ENCODE data around the gene HARS1.
"Not testable (repeated sequence)": the region's sequence is repeated elsewhere in the genome, so short reads cannot be mapped to it uniquely, and the experiment has no call there.

Gene HARS1, protein sequence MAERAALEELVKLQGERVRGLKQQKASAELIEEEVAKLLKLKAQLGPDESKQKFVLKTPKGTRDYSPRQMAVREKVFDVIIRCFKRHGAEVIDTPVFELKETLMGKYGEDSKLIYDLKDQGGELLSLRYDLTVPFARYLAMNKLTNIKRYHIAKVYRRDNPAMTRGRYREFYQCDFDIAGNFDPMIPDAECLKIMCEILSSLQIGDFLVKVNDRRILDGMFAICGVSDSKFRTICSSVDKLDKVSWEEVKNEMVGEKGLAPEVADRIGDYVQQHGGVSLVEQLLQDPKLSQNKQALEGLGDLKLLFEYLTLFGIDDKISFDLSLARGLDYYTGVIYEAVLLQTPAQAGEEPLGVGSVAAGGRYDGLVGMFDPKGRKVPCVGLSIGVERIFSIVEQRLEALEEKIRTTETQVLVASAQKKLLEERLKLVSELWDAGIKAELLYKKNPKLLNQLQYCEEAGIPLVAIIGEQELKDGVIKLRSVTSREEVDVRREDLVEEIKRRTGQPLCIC

DNA sequence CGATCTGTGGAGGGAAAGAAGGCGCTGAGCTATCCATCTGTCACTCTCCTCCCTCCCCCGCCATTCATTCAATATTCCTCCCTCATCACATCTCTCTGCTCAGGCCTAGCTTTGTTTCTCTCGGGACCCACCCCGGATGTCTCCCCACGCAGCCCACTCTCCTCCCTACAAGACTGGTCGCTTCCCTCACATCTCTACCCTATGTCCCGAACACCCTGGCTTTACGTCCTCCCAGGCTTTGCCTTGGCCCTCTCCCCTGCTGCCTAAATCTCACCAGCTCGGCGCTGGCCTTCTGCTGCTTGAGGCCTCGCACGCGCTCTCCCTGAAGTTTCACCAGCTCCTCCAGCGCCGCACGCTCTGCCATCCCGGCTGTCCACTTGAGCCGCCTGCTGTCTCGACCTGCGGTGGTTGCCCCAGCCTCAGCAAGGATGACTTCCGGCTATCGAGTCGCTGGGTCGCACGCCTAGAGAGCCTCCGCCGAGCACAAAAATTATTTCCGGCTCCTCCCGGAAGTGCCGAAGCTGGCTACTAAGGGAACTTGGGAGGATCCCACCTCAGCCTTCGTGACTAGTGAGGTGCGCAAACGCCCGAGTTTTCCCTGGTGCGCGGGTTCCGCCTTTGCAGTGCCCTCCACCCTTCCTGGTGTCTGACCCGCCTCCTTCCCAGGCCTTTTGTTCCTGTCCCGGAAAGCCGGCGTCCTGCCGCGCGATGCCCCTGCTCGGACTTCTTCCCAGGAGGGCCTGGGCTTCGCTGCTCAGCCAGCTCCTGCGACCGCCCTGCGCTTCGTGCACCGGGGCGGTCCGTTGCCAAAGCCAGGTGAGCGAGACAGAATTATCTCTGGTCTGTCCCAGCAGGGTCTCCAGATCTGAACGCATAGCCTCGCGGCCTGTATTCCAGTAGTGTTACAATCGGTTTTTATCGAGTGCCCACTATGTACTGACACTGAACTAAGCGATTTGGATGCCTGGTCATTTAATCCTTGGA lies at the start of gene HARS1, which contains the start of gene HARS2:
TSS of gene HARS1 (minus strand) at position 430 of the 984 bp plus-strand sequence. CDS start at position 364, 66 bp downstream.
TSS of gene HARS2 (plus strand) at position 515 of the 984 bp plus-strand sequence. CDS start at position 709, 194 bp downstream.
- TF ChIP-seq, protein P1, sequence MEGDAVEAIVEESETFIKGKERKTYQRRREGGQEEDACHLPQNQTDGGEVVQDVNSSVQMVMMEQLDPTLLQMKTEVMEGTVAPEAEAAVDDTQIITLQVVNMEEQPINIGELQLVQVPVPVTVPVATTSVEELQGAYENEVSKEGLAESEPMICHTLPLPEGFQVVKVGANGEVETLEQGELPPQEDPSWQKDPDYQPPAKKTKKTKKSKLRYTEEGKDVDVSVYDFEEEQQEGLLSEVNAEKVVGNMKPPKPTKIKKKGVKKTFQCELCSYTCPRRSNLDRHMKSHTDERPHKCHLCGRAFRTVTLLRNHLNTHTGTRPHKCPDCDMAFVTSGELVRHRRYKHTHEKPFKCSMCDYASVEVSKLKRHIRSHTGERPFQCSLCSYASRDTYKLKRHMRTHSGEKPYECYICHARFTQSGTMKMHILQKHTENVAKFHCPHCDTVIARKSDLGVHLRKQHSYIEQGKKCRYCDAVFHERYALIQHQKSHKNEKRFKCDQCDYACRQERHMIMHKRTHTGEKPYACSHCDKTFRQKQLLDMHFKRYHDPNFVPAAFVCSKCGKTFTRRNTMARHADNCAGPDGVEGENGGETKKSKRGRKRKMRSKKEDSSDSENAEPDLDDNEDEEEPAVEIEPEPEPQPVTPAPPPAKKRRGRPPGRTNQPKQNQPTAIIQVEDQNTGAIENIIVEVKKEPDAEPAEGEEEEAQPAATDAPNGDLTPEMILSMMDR (IDR thresholded peaks at IDR 0.05; ENCODE audit: control insufficient read depth, extremely low read depth, insufficient read depth) = no peak
- H3K4me3 ChIP-seq (ENCODE audit: low read depth, low read length) = peak within 1 kb of the TSS; percentile 98
- peak; percentile 94 for DNase-seq (ENCODE audit: low read depth)

DNA sequence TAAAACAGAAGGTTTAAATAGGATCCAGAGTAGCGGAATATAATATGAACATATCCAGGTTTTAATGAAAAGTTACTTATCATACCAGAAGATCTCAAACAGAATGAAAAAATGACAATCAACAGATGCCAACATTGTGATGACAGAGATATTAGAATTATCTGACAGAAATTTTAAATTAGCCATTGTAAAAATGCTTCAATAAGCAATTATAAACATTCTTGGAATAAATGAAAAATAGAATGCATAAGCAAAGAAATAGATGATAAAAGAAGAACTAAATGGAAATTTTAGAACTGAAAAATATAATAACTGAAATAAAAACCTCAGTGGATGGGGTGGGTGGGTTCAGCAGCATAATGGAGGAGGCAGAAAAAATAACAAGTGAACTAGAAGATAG lies 46.3 kb upstream of the HARS1 start:
- TF ChIP-seq, protein P1 (IDR thresholded peaks at IDR 0.05; ENCODE audit: control insufficient read depth, extremely low read depth, insufficient read depth) = no peak
- no peak for DNase-seq (ENCODE audit: low read depth)
- H3K4me3 ChIP-seq (ENCODE audit: low read depth, low read length) = no peak overlapping the region

DNA sequence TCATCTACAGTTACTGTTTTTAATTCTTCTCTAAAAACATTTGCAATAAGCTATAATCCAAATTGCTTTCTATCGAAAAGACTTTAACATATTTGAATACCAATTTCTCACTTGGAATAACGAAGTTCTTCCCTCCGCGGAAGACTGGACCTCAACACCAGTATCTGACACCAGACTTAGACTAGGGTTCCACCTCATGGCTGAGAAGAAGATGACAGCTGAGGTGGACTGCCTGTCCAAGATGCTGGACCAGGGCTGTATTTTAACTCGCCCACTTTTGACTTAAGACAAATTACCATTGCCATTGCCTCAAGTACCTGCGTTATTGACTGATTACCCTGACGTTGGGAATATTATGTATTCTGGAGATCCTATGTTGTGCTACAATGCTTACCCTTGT lies 43.2 kb upstream of the HARS1 start:
- DNase-seq (ENCODE audit: low read depth) = no peak
- H3K4me3 ChIP-seq (ENCODE audit: low read depth, low read length) = no peak overlapping the region
- TF ChIP-seq, protein P1 (IDR thresholded peaks at IDR 0.05; ENCODE audit: control insufficient read depth, extremely low read depth, insufficient read depth) = peak; percentile 20; the same call in 1 of the 2 replicates

DNA sequence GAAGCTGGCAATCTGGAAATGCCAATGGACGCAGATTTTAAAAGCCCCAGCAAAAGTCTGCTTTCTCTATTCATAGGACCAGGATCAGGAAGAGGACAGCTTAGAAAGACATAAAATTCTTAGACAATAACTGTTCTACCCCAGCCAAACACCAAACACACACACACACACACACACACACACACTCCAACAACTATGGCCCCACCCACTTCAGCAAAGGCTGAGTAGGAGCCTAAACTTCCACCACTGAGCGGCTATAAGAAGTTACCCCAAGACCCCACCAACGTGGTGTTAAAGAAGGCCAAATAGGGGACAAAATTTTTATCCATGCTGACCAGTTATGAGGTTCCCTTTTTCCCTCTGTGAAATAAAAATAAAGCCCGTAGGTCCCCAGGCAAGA lies 41.9 kb upstream of the HARS1 start:
- DNase-seq (ENCODE audit: low read depth) = no peak
- TF ChIP-seq, protein P1 (IDR thresholded peaks at IDR 0.05; ENCODE audit: control insufficient read depth, extremely low read depth, insufficient read depth) = no peak
- no peak overlapping the region for H3K4me3 ChIP-seq (ENCODE audit: low read depth, low read length)

DNA sequence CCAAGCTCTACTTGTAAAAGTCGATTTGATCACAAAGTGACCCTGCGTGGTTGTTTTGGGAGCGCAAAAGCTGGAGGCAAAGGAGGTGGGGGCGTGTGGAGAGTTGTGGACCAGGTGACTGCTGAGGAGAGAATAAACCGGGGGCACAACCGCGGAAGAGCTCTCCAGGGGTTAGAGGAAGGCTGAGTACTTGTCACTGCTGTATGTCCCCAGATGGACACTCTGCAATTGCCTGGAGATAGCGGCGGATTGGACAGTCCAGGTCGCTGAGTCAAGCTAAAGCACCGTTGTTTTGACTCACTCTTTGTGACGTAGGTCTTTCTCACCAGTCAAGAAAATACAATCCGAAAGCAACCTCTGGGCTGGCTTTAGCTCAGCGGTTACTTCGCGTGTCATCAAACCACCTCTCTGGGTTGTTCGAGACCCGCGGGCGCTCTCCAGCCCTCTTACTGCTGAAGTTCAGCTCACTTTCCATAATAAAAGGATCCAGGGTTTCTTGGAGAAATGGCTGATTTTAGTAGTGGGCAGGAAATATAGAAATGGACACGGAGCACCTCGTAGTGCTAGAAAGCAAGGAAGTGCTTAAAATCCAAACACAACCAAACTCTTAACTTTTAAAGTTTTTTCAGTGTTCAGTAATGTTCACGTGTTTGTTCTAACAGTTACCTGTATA lies 34.8 kb upstream of the HARS1 start:
- TF ChIP-seq, protein P1 (IDR thresholded peaks at IDR 0.05; ENCODE audit: control insufficient read depth, extremely low read depth, insufficient read depth) = no peak
- peak; percentile 95 for DNase-seq (ENCODE audit: low read depth)
- H3K4me3 ChIP-seq (ENCODE audit: low read depth, low read length) = peak overlapping the region; percentile 56

DNA sequence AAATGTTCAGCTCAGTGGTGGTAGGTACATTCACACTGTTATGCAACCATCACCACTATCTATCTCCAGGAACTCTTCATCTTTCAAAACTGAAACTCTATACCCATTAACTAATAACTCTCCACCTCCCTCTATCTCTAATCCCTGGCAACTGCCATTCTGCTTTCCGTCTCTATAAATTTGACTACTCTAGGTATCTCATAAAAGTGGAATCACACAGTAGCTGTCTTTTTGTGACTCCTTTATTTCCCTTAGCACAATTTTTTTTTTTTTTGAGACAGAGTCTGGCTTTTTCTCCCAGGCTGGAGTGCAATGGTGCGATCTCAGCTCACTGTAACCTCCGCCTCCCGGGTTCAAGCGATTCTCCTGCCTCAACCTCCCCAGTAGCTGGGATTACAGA lies 30.2 kb upstream of the HARS1 start:
- DNase-seq (ENCODE audit: low read depth); H3K4me3 ChIP-seq (ENCODE audit: low read depth, low read length): not testable (repeated sequence)

DNA sequence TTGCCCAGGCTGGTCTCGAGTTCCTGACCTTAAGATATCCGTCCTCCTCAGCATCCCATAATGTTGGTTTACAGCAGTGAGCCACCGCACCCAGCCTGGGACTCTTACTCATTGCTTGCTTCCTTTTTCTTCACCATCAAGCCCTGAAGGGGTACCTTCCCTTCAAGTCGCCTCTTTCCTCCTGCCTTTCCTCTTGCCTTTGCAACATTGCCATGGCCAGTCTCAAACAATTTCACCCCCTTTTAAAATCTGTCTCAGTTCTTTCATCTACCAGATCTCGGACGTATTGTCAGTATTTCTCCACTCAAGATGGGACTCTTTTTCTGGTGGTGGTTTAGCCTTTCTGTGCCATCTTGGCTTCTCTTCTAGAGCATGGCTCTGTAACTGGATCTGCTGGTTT lies 29.6 kb upstream of the HARS1 start:
- not testable (repeated sequence) for DNase-seq (ENCODE audit: low read depth); H3K4me3 ChIP-seq (ENCODE audit: low read depth, low read length)

Measured in LNCaP clone FGC (cell line).